Measurements from ENCODE around the gene BABAM2.
"Not testable (repeated sequence)": the region's sequence is repeated elsewhere in the genome, so short reads cannot be mapped to it uniquely, and the experiment has no call there.

The BABAM2 gene

DNA sequence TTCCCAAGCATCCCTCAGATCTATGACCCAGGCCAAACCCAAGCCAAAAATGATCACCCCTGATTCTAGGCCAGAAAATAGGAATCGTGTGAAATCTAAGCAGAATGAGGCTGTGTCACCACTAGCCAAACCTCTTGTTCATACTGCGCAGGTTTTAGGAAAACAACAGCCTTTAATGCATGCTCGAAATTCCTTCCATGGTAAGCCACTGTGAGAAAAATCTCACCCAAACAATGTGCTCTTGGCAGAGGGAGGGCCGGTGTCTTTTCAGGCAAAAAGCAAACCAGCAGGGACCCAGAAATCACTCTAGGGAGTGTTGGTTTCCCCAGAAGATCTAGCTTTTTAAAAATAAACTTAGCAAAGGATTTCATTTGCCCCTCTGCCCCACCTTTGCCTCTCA is 430.9 kb downstream of the BABAM2 start:
- DNase-seq, result no peak

DNA sequence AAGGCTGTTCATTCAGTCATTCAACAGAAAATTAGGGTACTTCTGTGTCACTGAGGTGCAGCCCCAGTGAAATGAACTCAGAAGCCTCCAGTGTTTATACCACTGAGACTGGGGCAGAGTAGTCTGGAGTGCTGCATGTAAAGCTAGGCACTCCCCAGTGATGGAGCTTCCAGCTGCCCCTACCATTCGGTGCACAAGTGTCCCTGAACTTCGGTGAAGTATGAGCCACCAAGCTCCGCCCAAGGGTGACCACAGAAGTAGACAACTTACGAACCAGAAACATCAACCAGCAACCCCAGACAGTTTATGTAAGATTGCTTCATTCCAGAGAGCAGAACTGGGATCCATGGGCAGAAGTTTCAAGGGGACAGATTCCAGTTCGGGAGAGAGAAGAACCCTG is 431.5 kb downstream of the BABAM2 start:
- DNase-seq, result no peak

DNA sequence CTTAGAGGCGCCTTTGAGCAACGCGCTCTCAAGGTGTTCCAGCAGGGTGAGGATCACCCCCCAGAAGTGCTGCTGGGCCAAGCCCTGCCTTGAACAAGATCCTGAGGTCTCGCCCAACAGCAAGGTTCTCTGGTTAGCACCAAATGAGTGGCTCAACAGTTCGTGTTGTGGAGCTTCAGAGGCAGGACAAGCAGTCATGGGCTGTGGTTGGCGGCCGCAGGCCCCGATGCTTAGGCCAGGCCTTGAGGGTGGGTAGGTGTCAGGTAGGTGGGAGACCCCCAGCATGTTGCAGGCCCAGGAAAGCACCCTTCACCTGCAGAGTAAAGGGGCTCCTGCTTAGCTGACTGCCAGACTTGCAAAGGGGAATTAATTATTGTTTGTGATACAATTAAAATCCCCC is 431.9 kb downstream of the BABAM2 start:
- DNase-seq, result no peak

DNA sequence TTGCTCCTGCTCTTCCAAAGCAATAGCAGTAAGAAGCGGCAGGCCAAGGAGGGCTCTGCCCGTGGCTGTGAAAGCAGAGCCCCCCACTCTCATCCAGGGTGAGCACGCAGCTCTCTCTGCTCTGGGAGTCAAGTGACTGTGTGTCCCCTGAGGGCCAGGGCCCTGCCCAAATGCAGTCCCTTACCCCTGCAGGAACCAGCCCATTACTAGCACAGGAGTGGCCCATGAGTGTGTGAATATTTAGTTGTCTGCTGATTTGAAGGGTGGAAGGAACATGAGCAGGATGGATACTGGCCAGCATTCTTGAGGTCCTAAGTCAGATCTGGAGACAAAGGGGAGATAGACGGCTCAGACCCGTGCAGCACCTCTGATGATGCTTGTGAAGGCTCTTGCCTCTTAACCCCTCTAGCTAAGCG is 432.5 kb downstream of the BABAM2 start:
- no peak for DNase-seq

DNA sequence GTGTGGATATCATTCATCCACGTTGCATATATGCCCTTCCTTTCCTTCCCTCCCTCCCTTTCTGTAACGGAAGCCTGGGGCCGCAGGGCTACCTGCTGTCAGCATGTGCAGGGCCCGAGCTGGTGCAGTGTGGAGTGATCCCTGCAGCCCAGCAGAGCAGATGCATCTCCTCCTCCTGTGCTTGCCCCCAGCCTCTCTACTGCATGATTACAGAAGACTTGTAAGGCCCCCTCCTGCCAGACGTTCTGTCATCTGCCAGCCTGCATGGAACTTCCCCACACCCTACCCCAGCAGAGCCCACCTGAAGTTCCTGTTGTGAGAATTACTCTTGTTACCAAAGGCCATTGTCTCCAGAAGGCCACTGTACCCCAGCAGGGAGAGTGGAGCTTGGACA is 434.6 kb downstream of the BABAM2 start:
- DNase-seq, result no peak

DNA sequence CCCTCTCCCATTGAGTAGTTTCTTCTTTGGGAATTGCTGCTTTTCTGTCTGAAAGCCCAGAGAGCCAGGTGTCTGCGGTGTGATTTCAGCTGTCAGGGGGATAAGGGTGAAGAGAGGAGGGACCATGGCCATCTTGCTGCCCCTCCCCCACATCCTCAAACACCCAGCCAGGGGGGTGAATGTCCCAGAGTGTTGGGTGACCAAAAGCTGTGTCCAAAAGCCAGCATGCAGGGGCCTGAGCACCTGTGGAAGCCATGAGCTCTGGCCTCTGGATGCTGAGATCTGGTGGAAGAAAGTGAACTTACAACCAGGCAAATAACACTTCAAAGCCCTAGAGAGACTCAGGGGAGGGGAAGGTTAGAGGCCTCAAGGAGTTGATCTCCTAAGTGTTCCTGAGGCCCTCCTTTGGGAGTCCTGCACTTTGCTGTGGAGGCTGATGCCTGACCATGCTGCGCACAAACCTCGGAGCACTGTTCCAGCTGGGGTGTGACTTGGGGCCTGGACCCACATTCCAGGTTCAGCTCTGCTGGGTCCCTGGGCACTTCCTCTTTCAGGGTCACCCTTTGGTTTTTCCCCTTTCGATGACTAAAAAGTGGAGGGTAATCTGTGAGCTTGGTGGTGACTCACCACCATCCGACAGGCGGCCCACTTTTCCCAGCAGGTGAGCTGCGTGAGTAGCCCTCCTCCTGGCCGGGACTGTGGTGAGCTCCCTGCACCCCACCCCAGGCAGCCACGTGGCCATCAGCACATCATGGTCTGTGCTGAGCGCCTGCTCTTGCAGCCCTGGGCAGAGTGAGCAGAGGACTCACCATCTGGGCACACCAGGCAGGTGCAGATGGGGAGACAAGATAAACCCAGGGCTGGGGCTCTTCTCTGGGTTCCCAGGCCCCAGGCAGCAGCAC is 435.3 kb downstream of the BABAM2 start:
- DNase-seq, result peak; percentile 24

DNA sequence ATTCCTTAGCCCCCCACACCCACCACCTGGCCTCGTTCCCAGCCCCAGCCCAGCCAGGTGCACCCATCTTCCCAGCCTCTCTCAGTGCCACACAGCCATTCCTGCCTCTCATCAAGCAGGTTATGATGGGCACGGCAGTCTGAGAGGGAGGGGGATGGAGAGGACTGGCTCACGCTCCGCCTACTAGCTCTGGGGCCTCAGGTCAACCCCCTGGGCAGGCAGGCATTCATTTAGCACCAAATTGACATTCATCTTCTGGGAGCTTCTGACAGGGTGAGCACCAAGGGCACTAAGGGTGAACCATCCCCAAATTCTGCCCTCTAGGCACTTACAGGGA is 435.9 kb downstream of the BABAM2 start:
- DNase-seq, result no peak

DNA sequence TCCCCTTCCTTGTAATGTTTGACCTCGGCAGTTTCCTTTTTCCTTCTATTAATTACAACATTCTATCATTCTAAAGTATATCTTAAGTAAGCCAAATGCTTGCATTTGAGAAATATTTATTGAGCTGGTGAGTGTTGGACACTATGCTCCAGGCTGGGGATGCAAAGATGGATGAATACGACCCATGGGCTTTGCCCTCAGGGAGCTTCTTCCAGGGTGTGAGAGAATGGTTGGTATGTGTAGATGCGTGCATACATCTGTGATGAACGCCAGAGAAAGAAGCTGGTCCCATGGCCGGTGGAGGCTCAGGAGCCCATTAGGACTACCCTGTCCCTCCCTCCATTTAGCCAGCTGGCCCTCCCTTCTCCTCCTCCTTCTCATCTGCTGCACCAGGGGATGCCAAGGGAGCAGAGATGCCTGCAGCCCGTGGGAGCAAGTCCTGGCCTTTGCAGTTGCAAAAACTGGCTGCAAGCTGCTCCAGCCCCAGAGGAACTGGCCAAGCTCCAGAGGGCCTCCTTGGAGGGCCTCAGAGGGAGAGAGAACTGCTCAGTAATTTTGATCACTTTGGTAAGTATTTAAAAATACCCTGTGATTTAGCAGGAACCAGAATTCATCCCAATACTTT is 436.5 kb downstream of the BABAM2 start:
- no peak for DNase-seq

DNA sequence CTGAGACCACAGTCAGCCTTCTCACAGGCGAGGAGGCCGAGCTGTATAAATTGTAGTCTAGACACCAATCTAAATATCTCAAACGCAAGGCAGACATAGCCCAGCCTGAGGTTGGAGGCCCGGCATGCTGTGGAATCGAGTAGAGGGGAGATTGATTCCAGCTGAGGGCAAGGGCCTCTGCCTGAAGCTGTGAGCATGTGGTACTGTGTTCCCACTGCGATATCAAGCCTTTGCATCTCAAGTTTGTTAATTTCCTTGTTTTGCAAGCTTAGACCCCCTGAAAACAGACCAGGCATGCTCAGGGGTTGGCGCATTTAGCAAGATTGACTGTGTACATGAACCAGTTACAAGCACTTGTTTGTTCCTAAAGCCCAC is 437.0 kb downstream of the BABAM2 start:
- no peak for DNase-seq

DNA sequence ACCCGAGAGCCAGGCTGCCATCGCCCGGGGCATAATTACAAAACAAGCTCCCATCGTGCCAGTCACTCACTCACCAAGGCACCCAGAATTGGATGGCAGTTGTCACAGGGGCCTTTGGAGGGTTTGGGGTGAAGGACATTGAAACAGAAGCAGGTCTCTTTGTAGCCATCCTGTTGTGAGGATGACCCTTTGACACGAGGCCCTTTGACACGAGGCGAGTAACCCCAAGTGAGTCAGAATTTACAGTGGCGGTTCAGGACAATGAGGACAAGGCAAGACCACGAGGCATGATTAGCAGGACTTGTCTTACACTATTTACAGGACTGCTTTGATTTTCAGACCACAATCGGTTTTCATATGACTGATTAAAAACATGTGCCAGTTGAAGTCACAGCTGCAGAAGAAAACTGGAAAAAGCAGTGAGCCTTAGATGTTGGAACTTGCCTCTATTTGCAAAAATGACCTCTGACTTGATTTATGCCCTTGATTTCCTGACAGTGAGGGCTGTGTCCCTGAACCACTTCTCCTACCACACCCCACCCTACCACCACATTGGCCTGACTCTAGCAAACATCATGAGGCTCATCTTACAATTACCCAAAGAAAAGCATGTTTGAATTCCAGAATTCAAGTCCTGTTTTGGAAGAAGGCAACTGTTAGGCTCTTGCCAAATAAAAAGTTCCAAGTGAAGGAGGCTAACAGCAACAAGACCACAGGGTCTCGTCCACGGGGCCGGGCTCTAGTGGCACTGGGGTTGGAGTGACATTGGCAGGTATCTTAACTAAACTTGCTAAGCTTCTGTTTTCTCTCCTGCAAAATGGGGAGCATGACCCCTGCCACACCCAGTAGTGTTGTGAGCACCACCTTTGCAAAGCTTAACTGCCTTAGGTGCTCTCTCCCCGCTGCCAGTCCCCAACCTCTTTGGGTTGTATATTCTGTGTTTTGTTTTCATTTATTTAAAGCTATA is 437.7 kb downstream of the BABAM2 start:
- DNase-seq, result no peak

DNA sequence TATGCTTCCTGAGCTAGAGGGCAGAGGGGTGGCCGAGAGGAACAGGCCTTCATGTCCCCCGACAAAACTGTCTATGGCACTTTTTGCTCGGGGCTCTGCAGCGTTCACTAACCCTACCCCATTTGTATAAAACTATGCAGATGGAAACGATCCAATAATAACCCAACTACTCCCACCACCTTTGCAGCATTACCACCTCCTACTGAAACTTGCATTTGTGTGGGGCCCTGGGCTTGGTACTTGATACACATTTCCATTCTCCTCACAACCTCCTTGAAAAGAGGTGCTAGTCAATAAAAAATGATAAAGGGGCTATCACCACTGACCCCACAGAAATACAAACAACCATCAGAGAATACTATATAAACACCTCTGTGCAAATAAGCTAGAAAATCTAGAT is 438.7 kb downstream of the BABAM2 start:
- DNase-seq, result no peak

DNA sequence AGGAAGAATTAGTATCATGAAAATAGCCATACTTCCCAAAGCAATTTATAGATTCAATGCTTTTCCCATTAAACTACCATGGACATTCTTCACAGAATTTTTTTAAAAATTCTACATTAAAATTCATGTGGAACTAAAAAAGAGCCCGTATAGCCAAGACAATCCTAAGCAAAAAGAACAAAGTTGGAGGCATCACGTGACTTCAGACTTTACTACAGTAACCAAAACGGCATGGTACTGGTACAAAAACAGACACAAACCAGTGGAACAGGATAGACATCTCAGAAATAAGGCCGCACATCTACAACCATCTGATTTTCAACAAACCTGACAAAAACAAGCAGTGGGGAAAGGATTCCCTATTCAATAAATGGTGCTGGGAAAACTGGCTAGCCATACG is 440.2 kb downstream of the BABAM2 start:
- DNase-seq, result not testable (repeated sequence)

DNA sequence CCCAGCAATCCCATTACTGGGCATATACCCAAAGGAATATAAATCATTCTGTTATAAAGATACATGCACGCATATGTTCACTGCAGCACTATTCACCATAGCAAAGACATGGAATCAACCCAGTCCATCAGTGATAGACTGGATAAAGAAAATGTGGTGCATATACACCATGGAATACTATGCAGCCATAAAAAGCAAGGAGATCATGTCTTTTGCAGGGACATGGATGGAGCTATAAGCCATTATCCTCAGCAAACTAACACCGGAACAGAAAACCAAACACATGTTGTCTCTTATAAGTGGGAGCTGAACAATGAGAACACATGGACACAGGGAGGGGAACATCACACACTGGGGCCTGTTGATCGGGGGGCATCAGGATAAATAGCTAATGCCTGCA is 441.3 kb downstream of the BABAM2 start:
- not testable (repeated sequence) for DNase-seq

DNA sequence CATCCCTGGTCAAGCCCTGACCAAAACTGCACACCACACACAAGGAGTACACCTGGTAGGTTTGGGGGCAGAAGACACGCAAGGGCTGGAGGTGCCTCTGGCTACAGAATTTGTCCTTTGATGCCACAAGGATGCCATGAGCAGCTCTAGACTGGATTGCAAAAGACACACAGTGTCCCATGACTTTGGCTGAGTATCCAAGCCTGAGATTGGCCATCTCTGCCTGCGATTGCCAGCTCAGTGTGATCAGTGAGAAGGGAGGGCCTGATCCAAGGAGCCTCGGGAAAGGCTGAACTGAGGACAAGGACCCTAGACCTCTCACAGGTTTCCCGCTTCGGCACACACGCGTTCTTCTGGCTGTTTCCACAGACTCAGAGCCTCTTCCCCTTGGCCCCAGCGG is 442.2 kb downstream of the BABAM2 start:
- DNase-seq, result no peak

DNA sequence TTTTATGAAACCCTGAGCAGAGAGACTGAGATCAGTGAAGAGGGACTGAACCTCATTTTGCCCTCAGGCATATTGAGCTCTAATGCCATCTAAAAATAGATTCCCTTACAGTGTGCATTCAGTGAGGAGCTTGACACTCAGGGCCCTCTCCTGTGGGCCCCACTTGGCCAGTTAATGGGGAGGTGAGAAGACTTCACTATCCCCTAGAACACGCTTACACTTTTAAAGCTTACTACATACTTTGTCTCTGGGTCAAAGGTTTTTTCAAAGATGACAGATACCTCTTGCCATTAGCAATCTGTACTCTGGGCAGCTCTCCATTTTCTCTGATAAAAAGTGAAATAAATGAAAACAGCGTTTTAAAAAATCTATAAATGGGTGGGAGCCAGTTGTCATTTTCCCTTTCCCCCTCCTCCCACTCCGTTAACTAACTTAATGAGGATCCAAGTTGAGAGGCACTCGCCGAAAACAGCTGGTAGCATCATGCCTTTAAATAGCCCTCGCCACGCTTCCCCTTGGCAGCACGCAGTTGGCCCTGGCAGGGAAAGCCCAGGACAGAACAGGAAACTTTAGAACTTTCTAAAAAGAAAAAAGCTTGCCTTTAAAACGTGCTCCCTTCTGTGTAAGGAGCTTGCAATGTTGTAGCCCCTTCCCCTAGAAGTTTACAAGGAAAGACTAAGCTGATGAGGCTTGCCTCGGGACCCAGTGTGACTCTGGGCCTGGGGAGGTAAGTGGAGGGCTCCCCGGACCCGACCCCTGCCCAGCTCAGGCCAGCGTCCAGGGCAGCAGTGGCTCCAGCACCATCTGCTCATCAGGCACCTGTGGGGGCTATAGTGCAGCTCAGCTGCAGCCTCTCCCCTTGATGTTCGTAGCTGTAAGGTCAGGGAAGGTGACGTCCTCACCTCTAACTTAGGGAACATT is 443.3 kb downstream of the BABAM2 start:
- no peak for DNase-seq

DNA sequence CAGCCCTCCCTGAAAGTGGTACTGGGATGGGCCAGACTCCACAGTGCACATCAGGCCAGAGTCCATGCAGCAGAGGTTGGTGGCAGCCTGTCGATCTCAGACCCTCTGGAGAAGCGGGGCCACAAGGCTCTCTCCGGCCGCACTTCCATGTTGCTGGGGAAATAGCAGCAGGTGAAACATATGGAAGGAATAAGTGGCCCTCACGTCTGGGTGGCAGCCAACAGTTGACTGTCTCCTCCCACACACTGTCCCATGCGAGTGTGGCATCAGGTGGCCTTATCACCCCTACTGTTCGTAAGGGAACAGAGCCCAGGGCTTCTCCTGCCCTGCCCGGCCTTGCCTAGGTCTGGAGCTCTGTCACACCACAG is 444.0 kb downstream of the BABAM2 start:
- no peak for DNase-seq

DNA sequence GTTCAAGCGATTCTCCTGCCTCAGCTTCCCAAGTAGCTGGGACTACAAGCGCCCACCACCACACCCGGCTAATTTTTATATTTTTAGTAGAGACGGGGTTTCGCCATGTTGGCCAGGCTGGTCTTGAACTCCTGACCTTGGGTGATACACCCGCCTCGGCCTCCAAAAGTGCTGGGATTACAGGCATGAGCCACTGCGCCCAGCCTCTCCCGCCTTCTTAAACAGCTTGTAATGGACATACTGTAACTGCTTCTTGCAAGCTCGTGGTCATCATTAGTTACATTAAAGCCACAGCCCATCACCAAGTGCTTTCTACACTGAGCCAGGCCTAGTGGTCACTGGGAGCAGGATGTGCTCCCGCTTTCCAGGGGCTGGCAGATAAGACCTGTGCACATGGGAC is 444.7 kb downstream of the BABAM2 start:
- not testable (repeated sequence) for DNase-seq

DNA sequence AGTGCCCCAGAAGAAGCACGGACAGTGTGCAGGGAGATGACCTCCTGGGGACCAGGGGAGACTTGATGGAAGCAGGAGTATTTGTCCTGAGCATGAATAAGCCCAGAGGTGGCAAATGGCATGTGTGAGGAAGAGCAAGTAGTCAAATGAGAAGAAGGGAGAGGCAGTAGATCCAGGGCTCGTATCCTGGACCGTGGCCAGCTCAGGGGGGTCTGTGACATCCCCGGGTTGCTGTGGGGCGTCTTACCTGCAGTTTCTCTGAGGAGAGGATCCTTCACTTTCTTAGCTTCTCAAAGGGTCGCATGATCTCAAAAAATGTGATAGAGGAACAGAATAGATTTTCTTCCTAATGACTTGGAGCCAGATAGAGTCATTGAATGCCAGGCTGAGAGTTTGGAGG is 445.1 kb downstream of the BABAM2 start:
- DNase-seq, result no peak

DNA sequence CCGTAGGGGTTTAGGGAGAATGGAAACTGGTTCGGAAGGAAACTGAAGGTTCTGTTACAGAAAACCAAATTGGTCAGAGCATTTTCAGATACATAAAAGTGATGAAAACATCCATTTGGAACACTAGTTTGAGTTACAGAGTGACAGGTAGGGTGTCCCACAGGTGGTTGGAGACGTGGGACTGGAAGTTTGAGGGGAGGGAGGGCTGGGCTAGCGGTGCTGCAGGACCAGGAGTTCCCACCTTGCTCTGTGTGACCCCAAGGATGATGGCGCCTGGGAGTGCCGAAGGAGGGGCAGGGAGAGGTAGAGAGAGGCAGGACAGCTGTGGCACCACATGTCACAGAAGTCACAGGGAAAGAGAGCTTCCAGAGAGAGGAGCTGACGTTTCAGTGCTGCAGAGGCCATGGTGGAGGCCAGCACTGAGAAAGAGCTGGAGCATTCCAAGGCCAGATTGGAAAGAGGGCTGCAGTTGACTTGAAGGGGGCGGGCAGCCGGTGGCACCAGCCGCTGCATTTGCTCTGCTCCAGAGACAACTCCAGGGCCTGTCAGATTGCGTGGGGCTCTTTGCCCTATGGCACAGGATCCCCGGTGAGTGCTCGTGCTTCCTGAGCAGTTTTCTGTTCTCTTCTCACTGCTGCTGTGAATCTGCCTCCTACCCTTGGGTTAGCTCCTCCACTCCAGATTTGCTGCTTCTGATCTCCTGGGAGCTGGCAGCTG is 445.9 kb downstream of the BABAM2 start:
- DNase-seq, result no peak

DNA sequence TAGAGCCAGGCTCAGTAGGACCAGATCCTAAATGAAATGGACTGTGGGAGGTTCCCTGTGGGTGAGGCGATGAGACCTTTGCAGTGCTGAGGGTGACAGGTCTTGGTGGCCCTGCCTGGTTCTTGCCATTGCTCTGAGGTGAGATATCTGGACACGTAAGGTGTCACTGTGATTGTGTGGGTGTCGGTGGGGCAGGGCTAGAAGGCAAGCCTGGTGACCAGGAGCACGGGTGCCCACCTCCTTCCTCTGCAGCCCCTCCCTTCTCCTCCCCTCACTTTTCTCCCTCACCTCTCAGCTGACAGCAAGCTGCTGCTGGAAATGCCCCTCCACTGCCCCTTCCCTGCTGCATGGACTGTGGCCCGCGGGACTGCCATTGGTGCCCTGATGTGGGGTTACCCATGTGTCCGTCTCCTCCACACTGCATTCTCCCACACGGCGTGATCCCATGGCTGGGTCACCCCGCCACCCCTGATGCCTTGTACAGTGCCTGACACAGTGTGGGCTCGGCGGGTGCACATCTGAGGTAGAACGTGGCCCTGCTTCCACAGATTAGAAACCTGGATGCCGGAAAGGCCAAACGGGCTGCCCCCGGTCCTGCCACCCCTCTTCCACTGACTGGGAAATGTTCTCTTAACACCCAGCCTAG is 446.6 kb downstream of the BABAM2 start:
- DNase-seq, result no peak
